GM19468 (cell line): ENCODE measurements around the gene SPDYE4.

Experiments
- ATAC-seq: cut with Tn5 transposase; IDR thresholded peaks from one replicate; pipeline ENCODE4 v1.9.1; 2021; ENCODE audit warnings: mild to moderate bottlenecking, moderate library complexity, moderate number of reproducible peaks; ENCODE audit not compliant: unreplicated experiment; ENCODE audit errors: extremely low read depth

SPDYE4 gene

DNA sequence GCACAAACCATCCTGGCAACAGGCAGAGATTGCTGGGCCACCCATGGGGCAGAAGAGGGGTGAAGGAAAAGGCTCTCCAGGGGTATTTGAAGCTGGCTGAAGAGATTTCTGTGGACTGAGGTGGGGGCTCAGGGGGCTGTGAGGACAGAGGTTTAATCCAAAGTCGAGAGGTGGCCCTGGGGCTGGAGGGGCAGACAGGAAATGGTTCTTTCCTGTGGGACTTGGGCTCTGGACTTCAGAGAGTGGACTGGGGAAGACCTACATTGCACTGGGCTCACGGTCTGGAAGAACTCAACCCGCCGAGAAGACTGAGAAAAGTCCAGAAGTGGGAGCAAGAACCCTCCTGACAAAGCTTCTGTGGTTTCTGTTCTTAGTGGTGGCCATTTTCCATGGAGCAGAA is 16.6 kb downstream of the SPDYE4 start:
- ATAC-seq, result no peak

DNA sequence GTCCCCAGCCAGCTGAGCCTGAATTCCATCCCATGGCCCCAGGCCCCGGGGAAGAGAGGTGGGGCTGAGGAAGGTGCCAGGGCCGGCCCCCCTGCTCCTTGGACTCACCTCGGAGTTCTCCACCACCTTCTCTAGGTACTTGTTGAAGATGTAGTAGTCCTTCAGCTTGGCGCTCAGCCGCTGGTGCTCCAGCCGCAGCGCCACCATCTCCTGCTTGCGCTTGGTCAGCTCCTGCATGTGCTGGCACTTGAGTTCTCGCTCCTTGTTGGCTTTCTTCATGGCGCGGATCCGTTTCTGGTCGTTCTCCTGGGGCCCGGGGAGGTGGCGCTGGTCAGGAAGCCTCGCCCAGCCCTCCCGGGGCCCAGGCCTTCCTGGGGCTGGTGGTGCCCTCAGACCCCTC is 17.0 kb downstream of the SPDYE4 start:
- ATAC-seq, result no peak

DNA sequence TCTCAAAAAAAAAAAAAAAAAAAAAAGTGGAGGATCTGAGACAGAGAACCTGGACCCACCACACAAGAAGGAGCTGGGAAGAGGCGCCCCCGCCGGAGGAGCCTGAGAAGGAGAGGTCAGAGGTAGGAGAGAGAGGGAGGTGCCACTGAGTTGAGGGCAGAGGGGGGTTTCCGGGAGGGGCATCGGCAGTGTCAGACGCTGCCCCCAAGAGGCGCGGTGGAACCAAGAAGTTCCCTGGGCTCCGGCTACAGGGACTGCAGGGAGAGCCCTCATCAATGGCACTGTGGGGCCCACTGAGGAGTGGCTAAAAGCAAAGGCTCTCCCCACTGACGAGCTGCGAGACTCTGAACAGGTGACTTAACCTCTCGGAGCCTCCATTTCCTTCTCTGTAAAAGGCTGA is 17.9 kb downstream of the SPDYE4 start:
- ATAC-seq, result no peak

DNA sequence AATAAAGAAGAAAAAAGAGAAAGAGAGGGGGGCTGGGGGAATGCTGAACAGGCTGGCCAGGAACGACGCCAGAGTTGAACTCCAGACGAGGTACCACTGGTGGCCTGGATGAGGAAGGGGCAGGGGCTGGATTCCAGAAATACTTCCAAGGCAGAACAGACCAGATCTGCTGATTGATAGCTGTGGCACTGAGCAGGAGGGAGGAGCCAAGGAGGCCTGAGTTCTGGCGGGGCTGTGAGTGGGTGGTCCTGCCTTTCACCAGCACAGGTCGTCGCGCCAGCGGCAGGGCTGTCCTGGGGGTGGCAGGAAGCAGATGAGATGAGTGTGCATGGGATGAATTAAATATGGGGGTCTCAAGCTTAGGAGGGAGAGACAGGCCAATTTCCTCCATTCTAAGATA is 19.2 kb downstream of the SPDYE4 start:
- ATAC-seq, result no peak

DNA sequence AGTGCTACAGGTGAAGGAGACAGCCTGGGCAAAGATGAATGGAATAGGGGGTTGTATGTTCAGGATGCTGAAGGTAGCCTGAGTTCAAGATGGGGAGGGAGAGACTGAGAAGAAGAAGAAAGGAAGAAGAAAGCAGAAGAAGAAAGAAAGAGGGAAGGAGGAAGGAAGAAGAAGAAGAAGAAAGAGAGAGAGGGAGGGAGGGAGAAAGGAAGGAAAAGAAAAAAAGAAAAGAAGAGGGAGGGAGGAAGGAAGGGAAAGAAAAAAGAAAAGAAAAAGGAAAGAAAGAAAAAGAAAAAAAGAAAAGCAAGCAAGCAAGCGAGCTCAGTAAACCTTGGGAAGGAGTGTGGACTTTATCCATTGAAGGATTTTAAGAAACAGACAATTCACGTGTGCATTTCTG is 21.6 kb downstream of the SPDYE4 start:
- no peak for ATAC-seq

DNA sequence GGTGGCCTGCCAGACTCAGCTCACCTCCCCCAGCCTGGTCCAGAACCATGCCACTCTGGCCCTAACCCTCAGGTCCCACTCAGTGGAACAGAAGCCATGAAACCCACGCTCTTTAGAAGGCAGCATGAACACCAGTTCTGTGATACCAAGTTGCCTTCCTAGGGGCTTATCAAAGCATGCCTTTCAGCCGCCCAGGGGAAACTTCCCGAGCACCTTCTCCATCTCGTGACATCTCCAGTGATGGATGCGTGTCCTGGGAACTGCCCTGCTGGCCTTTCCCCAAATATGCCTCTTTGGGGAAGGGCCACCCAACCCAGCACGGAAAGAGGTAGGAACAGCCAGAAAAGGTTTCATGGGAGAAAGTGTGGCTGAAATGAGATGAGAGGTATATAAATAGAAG is 22.0 kb downstream of the SPDYE4 start:
- no peak for ATAC-seq

DNA sequence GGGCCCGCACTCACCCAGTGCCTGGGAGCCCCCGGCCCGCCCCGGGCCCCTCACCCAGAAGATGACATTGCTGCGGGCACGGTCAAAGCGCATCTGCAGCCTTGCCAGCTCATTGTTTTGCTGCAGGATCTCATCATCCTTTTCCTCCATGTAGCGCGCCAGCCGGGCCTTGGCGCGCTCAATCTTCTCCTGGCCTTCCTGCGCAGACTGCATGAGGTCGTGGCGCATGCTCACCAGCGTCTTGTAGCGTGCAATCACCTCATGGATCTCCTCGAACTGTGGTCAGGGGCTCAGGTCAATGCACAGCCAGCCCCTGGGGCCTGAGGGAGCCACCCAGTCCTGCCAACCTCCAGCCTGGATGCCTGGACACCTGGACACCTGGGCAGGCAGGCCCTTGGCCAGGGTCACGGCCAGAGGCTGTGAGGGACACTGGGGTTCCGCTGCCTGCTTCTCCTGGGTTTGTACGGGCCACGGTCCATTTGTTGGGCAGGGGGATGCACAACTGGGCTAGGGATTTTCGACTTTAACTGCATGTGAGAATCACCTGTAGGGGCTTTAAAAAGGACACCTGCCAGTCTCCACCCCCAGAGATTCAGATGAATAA is 22.9 kb downstream of the SPDYE4 start:
- no peak for ATAC-seq

DNA sequence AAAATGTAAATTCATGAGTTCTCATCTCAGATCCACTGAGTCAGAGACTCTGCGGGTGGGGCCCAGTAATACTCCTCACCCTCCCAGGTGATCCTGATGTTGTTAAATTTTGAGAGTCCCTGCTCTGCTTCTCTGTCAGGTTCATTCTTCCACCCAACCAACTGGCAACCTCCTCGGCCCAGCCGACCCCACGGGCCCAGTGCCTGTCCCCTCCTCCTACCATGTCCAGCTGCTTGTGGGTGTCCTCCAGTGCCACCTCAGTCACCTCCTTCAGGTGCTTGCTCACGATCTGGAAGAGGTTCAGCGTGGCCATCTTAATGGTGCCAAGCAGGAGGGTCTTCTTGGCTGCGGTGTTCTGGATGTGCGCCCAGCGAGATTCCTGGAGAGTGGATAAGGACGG is 23.5 kb downstream of the SPDYE4 start:
- ATAC-seq, result no peak

DNA sequence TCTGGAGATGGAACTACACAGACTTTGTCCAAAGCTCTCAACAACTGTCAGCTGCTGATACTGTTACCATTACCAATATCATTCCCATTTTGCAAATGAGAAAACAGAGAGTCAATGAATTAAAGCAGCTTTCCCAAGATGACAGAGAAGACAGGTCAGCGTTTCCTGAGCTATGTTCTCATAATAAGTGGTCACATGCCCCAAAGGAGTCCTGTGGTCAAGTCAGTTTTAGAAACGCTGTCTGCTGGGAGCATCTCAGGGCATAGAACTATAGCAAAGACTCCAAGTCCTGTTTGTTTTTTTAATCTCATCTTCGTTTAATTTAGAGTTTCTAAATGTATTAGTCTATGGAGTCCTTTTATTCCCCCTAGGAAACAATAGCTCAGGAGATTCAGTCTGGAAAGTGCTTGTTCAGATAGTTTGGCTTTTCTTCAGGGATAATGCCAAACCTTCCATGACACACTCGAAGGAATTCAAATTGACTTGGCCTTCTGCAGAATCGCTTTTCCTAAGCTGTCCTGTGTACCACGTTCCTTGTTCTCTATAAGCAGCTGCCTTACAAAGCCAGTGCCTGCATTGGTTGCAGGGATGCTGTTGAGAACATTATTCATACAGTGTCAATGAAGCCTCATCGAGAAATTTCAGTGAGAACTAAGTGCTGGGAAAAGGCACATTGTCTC is 25.8 kb downstream of the SPDYE4 start:
- no peak for ATAC-seq

DNA sequence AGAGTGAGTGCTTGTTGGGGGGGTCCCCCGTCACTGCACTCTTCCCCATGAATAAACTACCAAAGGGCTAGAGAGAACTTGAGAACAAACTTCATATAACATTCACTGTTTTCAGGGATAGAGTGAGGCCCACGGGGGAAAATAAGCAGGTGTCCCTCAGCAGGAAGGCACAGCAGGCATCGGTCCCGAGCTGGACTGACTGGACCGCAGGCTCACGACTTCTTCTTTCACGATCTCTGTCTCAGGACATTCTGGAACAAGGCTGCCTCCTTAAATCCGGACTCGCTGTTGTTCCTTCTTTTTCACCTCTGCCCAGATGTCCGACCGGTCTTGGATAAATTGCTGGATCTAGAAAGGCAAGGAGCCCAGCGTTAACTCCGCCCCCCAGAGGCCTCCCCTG is 28.5 kb downstream of the SPDYE4 start:
- no peak for ATAC-seq

DNA sequence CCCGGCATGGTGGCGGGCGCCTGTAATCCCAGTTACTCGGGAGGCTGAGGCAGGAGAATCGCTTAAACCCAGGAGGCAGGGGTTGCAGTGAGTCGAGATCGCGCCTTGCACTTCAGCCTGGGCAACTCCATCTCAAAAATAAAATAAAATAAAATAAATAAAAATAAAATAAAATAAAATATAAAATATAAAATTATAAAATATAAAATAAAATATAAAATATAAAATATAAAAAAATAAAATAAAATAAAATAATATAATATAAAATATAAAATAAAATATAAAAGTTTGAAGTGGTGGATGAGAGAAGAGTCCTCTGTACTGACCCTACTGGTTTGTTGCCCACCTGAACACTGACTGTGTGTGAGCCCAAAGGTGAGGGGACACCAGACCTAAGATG is 28.9 kb downstream of the SPDYE4 start:
- ATAC-seq, result no peak

DNA sequence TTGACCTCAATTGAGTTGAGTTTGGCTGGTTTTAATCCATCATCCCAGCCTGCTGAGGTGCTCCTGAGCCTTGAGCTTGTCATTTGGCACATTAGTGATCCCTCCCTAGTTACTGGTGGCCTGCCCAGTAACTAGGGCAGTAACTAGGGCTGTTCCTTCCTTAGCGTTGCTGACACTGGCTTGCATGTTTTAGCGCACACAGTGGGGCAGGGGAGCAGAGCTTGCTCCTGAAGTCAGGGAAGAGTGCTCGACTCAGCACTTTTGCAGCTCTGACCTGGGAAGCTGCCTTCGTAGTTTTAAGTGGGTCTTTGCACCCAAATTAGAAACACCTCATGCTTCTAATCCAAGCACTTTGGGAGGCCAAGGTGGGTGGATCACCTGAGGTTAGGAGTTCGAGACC is 29.4 kb downstream of the SPDYE4 start:
- ATAC-seq, result no peak

DNA sequence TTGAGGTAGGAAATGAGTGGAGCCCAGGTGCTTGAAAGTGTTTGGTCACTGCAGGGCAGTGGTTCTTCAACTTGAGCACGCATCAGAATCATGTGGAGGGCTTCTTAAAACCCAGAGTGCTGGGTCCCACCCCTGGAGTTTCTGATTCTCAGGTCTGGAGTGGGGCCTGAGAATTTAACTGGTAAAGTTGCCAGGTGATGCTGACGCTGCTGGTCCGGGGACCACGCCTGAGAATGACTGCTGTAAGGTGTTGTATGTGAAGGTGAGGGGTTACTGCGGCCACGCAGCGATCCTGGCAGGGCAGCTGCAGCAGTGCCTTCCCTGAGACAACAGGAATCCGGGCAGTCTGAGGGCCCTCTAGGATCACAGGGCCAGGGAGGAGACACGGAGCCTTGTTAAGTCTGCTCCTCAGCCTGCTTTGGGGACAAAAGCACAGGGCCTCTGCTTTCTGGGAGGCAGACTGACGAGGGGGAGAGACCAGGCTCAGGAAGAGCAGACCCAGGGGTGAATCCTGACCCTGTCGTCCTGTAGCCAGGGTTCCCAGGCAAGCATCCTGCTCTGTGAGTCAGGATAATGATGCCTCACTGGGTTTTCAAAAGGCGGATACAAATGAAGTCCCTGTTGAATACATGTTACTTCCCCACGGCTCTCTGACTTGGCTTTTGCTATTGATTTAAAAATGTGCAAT is 30.0 kb downstream of the SPDYE4 start:
- ATAC-seq, result no peak

DNA sequence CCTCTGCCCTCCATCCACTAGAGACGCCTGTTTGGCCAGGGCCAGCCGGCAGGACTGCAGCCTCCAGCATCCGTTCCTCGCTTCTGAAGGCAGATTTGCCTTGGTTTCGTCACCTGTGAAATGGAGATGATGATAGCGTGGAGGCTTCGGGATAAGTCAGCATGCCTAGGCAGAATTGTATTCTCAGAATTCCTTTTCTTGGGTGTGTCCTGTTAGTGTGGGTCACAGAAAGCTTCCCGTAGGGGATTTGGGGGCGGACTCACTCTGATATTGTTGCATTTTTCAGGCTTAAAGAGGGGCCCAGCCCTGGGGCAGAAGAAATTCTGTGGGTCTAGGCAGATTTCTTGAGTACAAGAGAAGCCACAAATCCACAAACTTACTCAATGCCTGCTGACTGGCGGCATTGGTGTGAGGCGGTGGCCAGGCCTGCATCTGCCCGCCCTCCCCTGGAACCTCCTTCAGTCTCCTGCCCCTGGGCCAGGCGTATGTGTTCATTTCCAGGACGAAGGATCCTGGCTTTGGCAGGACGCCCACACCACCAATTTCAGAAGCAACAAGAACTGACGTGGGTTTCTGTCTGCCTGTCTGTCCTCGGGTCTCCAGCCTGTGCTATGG is 31.3 kb downstream of the SPDYE4 start:
- no peak for ATAC-seq

DNA sequence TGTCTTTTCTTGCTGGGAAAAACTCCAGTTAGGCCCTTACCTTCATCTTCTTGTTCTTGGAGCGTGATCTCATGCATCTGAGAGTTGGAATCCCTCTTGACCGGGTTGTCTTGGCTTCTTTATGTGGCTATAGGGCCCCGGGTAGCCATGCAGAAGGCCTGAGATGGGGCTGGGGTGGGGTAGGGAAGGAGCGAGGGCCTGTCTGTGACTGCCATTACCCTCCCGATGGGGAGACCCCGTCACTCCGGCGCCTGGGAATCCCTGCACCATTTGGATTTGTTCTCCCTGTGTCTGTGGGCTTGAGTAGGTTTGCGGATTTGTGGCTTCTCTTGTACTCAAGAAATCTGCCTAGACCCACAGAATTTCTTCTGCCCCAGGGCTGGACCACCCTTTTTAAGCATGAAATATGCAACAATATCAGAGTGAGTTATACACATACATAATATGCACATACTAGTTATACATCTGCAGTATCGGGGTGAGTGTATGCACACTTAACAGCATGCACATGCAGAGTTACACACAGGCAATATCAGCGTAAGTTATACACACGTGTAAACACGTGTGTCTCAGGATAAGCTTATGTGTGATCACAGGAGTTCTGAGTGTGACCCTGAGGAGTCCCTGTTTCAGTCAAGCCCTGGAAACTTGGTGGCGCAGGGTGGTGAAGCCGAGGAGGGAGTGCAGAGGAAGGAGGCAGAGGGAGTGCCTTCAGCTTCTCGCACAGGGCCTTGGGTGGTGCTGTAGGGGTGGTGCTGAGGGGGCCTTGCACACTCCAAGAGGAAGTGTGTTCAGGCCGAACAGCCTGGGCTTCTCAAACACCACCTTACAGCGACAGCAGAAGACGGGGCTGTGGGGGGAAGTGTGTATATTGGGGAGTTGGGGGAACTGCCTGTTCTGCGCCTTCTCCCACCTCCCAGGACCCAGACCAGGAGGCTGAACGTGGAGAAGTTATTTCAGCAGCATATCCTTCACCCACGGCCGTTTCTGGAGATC is 32.2 kb downstream of the SPDYE4 start:
- no peak for ATAC-seq

DNA sequence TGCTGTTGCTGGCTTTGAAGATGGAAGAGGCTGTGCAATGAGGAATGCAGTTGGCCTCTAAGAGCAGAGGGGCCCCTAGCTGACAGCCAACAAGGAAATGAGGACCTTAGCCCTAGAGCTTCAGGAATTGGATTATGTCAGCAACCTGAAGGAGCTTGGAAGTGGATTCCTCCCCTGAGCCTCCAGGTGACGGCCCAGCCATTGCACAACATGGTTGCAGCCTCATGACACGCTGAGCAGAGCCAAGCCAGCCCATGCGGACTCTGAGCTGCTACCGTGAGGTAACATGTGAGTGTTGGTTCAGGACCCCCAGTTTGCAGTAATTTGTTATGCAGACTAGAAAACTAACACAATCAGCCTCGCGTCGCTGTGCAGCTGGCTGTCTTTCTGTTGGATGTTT is 33.9 kb downstream of the SPDYE4 start:
- ATAC-seq, result no peak

DNA sequence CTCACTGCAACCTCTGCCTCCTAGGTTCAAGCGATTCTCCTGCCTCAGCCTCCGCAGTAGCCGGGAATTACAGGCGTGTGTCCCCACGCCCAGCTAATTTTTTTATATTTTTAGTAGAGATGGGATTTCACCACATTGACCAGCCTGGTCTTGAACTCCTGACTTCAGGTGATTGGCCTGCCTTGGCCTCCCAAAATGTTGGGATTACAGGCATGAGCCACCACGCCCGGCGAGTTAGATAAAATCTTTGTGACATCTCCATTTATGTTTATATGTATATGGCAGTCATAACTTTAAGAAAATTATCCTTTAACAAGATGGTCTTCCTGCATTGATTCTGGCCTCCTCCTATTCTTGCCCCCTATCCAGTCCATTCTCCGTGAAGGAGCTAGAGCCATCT is 37.8 kb downstream of the SPDYE4 start:
- no peak for ATAC-seq

DNA sequence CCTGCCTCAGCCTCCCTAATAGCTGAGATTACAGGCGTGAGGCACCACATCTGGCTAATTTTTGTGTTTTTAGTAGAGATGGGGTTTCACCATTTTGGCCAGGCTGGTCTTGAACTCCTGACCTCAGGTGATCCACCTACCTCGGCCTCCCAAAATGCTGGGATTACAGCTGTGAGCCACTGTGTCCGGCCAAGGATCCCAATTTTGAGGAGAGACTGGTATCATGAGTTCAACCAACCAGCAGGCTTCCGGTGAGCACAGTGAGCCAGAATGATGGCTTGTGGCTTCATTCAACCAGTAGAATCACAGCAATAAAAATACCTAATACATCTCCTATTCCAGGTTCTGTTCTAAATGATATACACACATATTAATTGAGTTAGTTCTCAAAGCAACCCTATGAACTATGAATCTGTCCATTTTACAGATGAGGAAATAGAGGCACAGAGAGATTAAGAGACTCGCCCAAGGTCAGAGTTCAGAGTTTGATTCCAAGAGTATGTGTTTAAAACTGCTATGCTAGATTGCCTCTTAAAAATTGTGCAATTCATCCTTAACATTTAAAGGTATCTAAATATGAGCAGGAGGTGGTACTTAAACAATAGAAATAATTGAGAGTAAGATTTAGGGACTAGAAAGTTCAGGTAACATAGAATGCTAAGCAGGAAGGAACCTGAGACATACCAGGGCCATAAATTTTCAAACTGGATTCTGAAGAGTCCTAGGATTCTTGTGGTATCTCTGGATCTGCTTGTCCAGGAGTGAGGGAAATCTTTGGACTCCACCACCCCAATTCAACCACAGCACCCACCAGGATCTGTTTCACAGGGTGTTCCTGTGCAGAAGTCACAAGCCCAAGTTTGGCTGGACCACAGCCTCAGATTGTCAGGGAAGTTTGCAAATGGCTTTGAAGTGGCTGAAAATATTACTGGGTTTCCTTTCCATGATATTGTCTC is 38.8 kb downstream of the SPDYE4 start:
- ATAC-seq, result no peak

DNA sequence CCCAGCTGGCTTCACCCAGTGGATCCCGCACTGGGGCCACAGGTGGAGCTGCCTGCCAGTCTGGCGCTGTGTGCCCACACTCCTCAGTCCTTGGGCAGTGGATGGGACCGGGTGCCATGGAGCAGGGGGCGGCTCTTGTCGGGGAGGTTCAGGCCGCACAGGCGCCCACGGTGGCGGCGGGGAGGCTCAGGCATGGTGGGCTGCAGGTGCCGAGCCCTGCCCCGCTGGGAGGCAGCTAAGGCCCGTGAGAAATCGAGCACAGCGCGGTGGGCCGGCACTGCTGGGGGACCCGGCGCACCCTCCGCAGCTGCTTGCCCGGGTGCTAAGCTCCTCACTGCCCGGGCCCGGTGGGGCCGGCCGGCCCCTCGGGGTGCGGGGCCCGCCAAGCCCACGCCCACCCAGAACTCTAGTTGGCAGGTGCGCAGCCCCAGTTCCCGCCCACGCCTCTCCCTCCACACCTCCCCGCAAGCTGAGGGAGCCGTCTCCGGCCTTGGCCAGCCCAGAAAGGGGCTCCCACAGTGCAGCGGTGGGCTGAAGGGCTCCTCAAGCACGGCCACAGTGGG is 40.3 kb downstream of the SPDYE4 start:
- no peak for ATAC-seq
